OCI-LY7 (cell line): Measurements from ENCODE around the gene DPYSL5.

Experiments used
- EZH2phosphoT487 ChIP-seq: fragments of 200-600 bp; sonication (generic); IDR thresholded peaks from 2 replicates; pipeline ENCODE4 v1.6.1; 2018; ENCODE audit warnings: low read depth, borderline replicate concordance, mild to moderate bottlenecking, mixed run types, antibody characterized with exemption, low read length, moderate library complexity, mixed read lengths
- TF ChIP-seq, protein P1 (sequence below): fragments of 200-600 bp; sonication (generic); conservative IDR thresholded peaks from 2 replicates; pipeline ENCODE4 v1.5.1; 2014; ENCODE audit warnings: mild to moderate bottlenecking, antibody characterized with exemption, low read length, moderate library complexity, mixed read lengths

DNA sequence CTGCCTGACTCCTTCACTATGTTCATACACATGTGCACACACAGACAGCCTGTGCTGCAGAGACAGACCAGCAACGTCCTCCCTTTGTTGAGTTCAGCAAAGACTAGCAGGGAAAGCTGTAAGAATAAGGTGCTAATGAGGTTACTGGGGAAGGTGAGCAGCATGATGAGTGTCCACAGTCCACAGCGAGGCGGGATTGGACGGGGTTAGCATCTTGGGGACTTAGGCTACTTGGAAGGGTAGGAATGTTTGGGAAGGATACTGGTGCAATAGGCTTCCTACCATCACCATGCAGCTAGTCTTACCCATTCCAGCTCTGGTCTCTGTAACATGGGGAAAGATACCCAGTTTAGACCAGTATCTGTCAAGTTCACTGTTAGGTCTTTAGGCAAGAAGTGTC is 41.9 kb downstream of the DPYSL5 start:
- TF ChIP-seq, protein P1, sequence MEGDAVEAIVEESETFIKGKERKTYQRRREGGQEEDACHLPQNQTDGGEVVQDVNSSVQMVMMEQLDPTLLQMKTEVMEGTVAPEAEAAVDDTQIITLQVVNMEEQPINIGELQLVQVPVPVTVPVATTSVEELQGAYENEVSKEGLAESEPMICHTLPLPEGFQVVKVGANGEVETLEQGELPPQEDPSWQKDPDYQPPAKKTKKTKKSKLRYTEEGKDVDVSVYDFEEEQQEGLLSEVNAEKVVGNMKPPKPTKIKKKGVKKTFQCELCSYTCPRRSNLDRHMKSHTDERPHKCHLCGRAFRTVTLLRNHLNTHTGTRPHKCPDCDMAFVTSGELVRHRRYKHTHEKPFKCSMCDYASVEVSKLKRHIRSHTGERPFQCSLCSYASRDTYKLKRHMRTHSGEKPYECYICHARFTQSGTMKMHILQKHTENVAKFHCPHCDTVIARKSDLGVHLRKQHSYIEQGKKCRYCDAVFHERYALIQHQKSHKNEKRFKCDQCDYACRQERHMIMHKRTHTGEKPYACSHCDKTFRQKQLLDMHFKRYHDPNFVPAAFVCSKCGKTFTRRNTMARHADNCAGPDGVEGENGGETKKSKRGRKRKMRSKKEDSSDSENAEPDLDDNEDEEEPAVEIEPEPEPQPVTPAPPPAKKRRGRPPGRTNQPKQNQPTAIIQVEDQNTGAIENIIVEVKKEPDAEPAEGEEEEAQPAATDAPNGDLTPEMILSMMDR: no peak
- no peak for TF ChIP-seq EZH2phosphoT487
